HCT116 (cell line): ENCODE data around the gene SLCO4A1. TPM values are rescaled to one million over a fixed set of nuclear protein-coding genes. Genes with fewer than 3 reads are reported as not detected.

Experiments used
- ATAC-seq: fragments of 200-7000 bp; cut with Tn5 transposase; 2 replicates; pipeline ENCODE4 v1.9.1; 2020; ENCODE audit warnings: mild to moderate bottlenecking, moderate library complexity
- BruUV-seq: library from RNA; stranded (reverse); fragments of 400-500 nt; replicated peaks from 2 replicates; lab custom pipeline; 2021; lab: Mats Ljungman, UMichigan
- CTCF ChIA-PET: fragments of 300-600 bp; sonication (Branson Sonifier 250); formaldehyde crosslinking; loops from one replicate; lab custom pipeline; 2021; ENCODE audit warnings: antibody characterized with exemption; lab: Charles Lee
- POLR2A ChIA-PET: fragments of 300-600, 350-600 bp; sonication (Branson Sonifier 250); formaldehyde crosslinking; loops from one replicate; lab custom pipeline; 2021; ENCODE audit warnings: antibody characterized with exemption; lab: Charles Lee
- RAD21 ChIA-PET, 2 experiments: fragments of 300-600 bp; sonication (Branson Sonifier 250); formaldehyde crosslinking; loops; one replicate each; lab custom pipeline; 2023; ENCODE audit warnings: low total read pairs in 2 of 2; ENCODE audit not compliant: uncharacterized antibody in 2 of 2, unreplicated experiment in 2 of 2, low non-redundant PET in 1 of 2; lab: Charles Lee
- DNase-seq: peaks from one replicate; pipeline ENCODE4 v3.0.0-alpha.2; 2010; ENCODE audit warnings: low read depth, low spot score
- H2AFZ ChIP-seq: fragments of 200-600 bp; shearing (Covaris generic), sonication (generic); 2 replicates; pipeline ENCODE4 v1.6.1; 2017; ENCODE audit warnings: low read depth, mixed run types, mixed read lengths, antibody characterized with exemption, low read length; ENCODE audit not compliant: poor library complexity, severe bottlenecking
- H3K27ac ChIP-seq: 2 replicates; pipeline ENCODE4 v1.5.1; 2012; ENCODE audit warnings: low read depth, low read length
- H3K27me3 ChIP-seq: fragments of 200-600 bp; sonication (generic); 2 replicates; pipeline ENCODE4 v1.6.1; 2016; ENCODE audit warnings: mixed run types, low read length, mixed read lengths; ENCODE audit not compliant: insufficient read depth
- H3K36me3 ChIP-seq, 2 experiments: fragments of 200-500 bp in 1 of 2; fragments of 200-600 bp in 1 of 2; sonication (Bioruptor generic) in 1 of 2; sonication (generic) in 1 of 2; 2 replicates each; pipeline versions ENCODE4 v1.5.1 to v1.6.1; 2014 to 2016; ENCODE audit warnings: low read length in 2 of 2, inconsistent platforms in 1 of 2, mixed read lengths in 1 of 2, mixed run types in 1 of 2; ENCODE audit not compliant: insufficient read depth in 2 of 2, control insufficient read depth in 1 of 2
- H3K4me1 ChIP-seq, 2 experiments: fragments of 200-600 bp in 1 of 2; sonication (generic) in 1 of 2; 2 replicates each; pipeline versions ENCODE4 v1.5.1 to v1.6.1; 2012 to 2017; ENCODE audit warnings: low read length in 2 of 2, inconsistent platforms in 1 of 2, mild to moderate bottlenecking in 1 of 2, mixed read lengths in 1 of 2, mixed run types in 1 of 2, moderate library complexity in 1 of 2; ENCODE audit not compliant: insufficient read depth in 2 of 2, control insufficient read depth in 1 of 2
- H3K4me2 ChIP-seq: fragments of 200-600 bp; sonication (generic); 2 replicates; pipeline ENCODE4 v1.6.1; 2017; ENCODE audit warnings: mixed run types, low read length, mixed read lengths
- H3K4me3 ChIP-seq, 2 experiments: fragments of 200-600 bp in 1 of 2; sonication (generic) in 1 of 2; replicated peaks in 1 of 2; 2 replicates each; pipeline ENCODE4 v1.5.1; 2011 to 2016; ENCODE audit warnings: low read length in 2 of 2, control low read depth in 1 of 2, low read depth in 1 of 2, mild to moderate bottlenecking in 1 of 2, mixed read lengths in 1 of 2, mixed run types in 1 of 2
- H3K79me2 ChIP-seq: fragments of 200-600 bp; sonication (generic); 2 replicates; pipeline ENCODE4 v1.6.1; 2017; ENCODE audit warnings: mild to moderate bottlenecking, mixed run types, low read length, moderate library complexity, mixed read lengths; ENCODE audit not compliant: insufficient read depth
- H3K9ac ChIP-seq: fragments of 200-600 bp; sonication (generic); 2 replicates; pipeline ENCODE4 v1.6.1; 2016; ENCODE audit warnings: low read length, mixed read lengths
- H3K9me2 ChIP-seq: fragments of 200-600 bp; sonication (generic), shearing (Covaris generic); 2 replicates; pipeline ENCODE4 v1.6.1; 2017; ENCODE audit warnings: mixed run types, mild to moderate bottlenecking, moderate library complexity; ENCODE audit not compliant: insufficient read depth
- H3K9me3 ChIP-seq, 2 experiments: fragments of 200-500 bp in 1 of 2; fragments of 200-600 bp in 1 of 2; sonication (Bioruptor generic) in 1 of 2; sonication (generic) in 1 of 2; 2 replicates each; pipeline ENCODE4 v1.6.1; 2014 to 2017; ENCODE audit warnings: low read length in 2 of 2, mixed read lengths in 2 of 2, inconsistent platforms in 1 of 2, low read depth in 1 of 2, mild to moderate bottlenecking in 1 of 2, mixed run types in 1 of 2, moderate library complexity in 1 of 2; ENCODE audit not compliant: control insufficient read depth in 1 of 2, insufficient read depth in 1 of 2
- H4K20me1 ChIP-seq: fragments of 200-600 bp; sonication (generic), shearing (Covaris generic); 2 replicates; pipeline ENCODE4 v1.6.1; 2017; ENCODE audit warnings: mixed run types, mild to moderate bottlenecking, moderate library complexity; ENCODE audit not compliant: insufficient read depth
- EGR1 ChIP-seq: IDR thresholded peaks from 2 replicates; pipeline ENCODE4 v1.6.1; 2012; ENCODE audit warnings: low read depth
- ELF1 ChIP-seq: IDR thresholded peaks from 2 replicates; pipeline ENCODE4 v1.6.1; 2012; ENCODE audit warnings: low read depth, borderline replicate concordance
- EZH2 ChIP-seq: fragments of 200-600 bp; sonication (generic); IDR thresholded peaks from 2 replicates; pipeline ENCODE4 v1.6.1; 2017; ENCODE audit warnings: antibody characterized with exemption, mixed run types
- EZH2phosphoT487 ChIP-seq: fragments of 200-600 bp; IDR thresholded peaks from 2 replicates; pipeline ENCODE4 v1.6.1; 2018; ENCODE audit warnings: antibody characterized with exemption, borderline replicate concordance
- JUND ChIP-seq: IDR thresholded peaks from 2 replicates; pipeline ENCODE4 v1.6.1; 2012
- POLR2AphosphoS5 ChIP-seq: IDR thresholded peaks from 2 replicates; pipeline ENCODE4 v1.6.1; 2011; ENCODE audit warnings: mild to moderate bottlenecking, low read depth, low read length, moderate library complexity
- RAD21 ChIP-seq: IDR thresholded peaks from 2 replicates; pipeline ENCODE4 v1.6.1; 2012; ENCODE audit warnings: low read depth, mild to moderate bottlenecking
- REST ChIP-seq: IDR thresholded peaks from 2 replicates; pipeline ENCODE4 v1.6.1; 2012; ENCODE audit warnings: low read depth
- SP1 ChIP-seq: IDR thresholded peaks from 2 replicates; pipeline ENCODE4 v1.6.1; 2012; ENCODE audit warnings: low read depth
- YY1 ChIP-seq: IDR thresholded peaks from 2 replicates; pipeline ENCODE4 v1.6.1; 2011; ENCODE audit warnings: low read length, low read depth, moderate library complexity, mild to moderate bottlenecking; ENCODE audit not compliant: insufficient replicate concordance; ENCODE audit errors: extremely low read depth
- intact Hi-C: fragments of 100-400 bp; cut with micrococcal nuclease; formaldehyde crosslinking; loops from 2 replicates; pipeline ENCODE4 v1.10.0; 2022
- total RNA-seq: library from RNA; stranded (reverse); gene quantifications from one replicate; pipeline ENCODE4 v1.2.1, GENCODE V29; 2021; ENCODE audit not compliant: unreplicated experiment
- TF ChIP-seq, protein P1 (sequence below): IDR thresholded peaks from 2 replicates; pipeline ENCODE4 v1.6.1; 2012

Gene SLCO4A1
- total RNA-seq, 1 experiment from 2014 or later: 107 TPM

- Histone ChIP-seq H3K79me2 (no peaks in the 10 kb centered on the region), H2AFZ (no peak overlapping the region), H3K9me2 (no peaks in the 10 kb centered on the region), H3K27ac (peak overlapping the region; percentile 100), H3K9me3 (no peaks in the 10 kb centered on the region), H3K4me3 (no peak overlapping the region), H3K4me2 (peak overlapping the region; percentile 78), H3K36me3 (no peaks in the 10 kb centered on the region), H3K9ac (peak overlapping the region; percentile 74), H3K4me1 (peaks cover 38 to 65% of the 10 kb centered on the region in 2 experiments), H3K27me3 (no peaks in the 10 kb centered on the region), H4K20me1 (no peaks in the 10 kb centered on the region)
- TF ChIP-seq, protein P1, sequence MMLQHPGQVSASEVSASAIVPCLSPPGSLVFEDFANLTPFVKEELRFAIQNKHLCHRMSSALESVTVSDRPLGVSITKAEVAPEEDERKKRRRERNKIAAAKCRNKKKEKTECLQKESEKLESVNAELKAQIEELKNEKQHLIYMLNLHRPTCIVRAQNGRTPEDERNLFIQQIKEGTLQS: no peak
- TF ChIP-seq POLR2AphosphoS5: no peak
- no peak for TF ChIP-seq EZH2phosphoT487
- no peak for TF ChIP-seq REST
- no peak for TF ChIP-seq YY1
- TF ChIP-seq SP1: no peak
- TF ChIP-seq EGR1: no peak
- no peak for TF ChIP-seq RAD21
- TF ChIP-seq EZH2: no peak
- no peak for TF ChIP-seq ELF1
- no peak for TF ChIP-seq JUND
- no peak for DNase-seq
- POLR2A ChIA-PET: no interaction called here
- intact Hi-C loops: no loop called here
- no TSS peak for BruUV-seq
- CTCF ChIA-PET: no interaction called here
- ATAC-seq: no peak
- RAD21 ChIA-PET: no interaction called here
Observed at GRCh38 chr20:62622178-62622876, 20.0 kb upstream of the SLCO4A1 start.
